Left renal cortex interstitium (tissue), 4 donors: ENCODE measurements around the gene TFEB. TPM values are rescaled to one million over a fixed set of nuclear protein-coding genes. Genes with fewer than 3 reads are reported as not detected.

Experiments
- DNase-seq, 4 donors: peaks; one replicate each; pipeline ENCODE4 v3.0.0-alpha.2; 2013; ENCODE audit warnings: low read depth in 4 of 4, low spot score in 2 of 4, missing footprints in 1 of 4
- polyA plus RNA-seq, 4 donors: library from polyadenylated mRNA; unstranded; fragments of 120-200 nt; gene quantifications; one replicate each; pipeline ENCODE4 v1.2.1, GENCODE V29; 2013; ENCODE audit not compliant: insufficient read length in 4 of 4

TFEB gene
- 10 to 100 TPM in 2 of 4 donors, 1 to 10 TPM in 2; 7.6 to 11.5 (median 10.2) TPM for polyA plus RNA-seq

DNA sequence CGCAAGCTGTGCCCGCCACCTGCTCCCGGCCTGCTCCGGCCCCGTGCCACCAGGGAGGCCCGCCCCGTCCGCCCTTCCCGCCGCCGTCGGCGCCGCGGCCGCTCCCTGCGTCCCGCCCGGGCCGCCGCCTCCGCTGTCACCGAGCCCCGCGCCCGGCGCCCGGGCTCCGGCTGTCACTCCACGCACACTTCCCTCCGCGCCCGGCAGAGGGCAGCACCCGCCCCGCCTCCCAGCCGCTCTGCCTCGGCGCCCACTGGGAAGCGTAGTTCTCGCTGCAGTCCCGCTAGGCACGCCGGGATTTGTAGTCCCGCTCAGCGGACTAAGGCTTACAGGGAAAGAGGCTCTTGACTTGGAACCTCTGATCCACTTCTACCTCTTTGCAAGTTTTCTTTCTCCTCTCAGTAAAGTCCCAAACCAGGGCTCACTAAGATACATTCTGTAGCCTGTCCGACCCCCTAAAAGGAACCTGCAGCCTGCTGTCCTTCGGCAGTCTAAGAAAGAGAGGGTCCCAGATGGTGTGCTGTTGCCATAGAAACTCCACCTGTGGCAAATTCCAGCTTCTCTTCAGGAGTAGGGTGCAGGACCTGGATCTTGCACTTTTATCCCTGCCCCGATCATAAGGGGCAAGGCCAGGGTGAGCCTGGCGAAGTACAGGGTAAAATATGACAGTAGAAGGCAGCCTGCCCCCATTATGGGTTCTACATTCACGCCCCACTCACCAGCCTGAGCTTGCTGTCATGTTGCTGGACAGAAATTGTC, at the start of gene TFEB:
Gene TFEB (minus strand): TSS at position 182 of the 759 bp plus-strand sequence. CDS start 44,395 bp downstream, outside the sequence.
- peak in 3 of 4 donors; percentile 76 to 88 (median 81) for DNase-seq

DNA sequence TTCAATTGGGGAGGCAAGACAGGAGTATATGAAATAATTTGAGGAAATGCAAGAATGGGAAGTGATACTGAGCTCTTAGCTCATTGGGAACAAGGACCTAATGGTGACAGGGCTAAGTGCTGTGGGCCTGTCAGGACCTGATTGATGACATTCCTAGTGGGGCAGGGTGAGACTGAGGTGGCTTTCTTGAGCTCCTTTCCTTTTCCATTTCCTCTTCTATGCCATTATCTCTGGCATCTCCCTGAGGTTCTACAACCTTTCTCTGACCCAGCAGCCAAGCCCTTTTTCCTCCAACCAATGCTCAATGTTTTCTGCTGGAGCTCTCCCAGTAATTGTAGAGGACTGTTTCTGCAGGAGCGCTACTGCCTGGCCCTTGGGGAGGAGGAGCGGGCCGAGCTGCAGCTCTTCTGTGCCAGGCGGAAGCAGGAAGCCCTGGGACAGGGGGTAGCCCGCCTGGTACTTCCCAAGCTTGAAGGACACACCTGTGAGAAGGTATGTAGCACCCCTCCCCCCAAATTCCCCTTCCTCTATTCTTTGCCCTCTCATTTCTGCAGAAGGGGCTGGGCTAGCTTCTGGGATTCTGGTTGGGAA, 49.3 kb upstream of the TFEB start:
- no peak for DNase-seq

DNA sequence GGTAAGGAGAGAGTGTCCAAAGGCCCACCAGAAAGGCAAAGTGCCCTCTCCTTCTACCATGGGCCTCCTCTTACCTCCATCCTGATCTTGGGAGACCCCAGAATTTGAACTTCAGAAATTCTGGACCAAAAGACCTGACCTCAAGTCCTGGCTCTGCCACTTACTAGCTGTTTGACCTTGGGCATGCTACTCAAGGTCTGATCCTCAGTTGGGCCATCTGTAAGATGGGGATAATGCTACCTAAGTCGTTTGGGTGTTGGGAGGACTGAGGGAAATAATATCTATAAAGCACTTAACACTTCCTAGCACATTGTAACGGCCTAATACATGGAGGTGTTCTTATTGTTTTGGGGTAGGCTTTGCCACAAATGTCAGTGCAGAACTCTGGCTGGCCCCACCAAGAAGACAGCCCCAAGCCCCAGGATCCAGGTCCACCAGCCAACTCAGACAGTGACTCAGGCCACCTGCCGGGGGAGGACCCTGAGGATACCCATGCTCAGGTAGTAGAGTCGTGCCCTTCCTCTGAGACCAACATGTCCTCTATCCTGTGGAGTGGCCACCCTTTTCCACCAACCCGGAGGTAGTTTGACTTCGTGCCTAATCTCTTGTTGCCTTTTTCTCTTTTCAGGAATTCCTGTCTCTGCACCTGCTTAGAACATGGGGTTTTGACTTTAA, 47.8 kb upstream of the TFEB start:
- DNase-seq = no peak

DNA sequence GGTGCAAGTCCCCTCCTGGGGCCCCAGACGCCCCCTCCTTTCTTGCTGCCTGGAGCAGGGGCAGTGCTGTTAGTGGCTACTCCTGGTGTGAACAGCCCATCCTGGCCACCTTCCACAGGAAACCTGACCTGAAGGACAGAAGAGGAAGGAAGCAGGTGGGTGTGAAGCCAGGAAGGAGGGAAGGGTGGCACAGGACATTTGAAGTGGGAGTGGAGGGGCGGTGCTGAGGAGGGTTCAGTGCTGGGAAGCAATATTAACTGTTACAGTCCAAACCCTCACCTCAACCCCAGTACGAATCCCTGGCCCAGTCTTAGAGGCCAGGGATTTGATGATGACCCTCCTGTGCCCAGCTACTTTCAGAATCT, 45.9 kb upstream of the TFEB start:
- DNase-seq = no peak

DNA sequence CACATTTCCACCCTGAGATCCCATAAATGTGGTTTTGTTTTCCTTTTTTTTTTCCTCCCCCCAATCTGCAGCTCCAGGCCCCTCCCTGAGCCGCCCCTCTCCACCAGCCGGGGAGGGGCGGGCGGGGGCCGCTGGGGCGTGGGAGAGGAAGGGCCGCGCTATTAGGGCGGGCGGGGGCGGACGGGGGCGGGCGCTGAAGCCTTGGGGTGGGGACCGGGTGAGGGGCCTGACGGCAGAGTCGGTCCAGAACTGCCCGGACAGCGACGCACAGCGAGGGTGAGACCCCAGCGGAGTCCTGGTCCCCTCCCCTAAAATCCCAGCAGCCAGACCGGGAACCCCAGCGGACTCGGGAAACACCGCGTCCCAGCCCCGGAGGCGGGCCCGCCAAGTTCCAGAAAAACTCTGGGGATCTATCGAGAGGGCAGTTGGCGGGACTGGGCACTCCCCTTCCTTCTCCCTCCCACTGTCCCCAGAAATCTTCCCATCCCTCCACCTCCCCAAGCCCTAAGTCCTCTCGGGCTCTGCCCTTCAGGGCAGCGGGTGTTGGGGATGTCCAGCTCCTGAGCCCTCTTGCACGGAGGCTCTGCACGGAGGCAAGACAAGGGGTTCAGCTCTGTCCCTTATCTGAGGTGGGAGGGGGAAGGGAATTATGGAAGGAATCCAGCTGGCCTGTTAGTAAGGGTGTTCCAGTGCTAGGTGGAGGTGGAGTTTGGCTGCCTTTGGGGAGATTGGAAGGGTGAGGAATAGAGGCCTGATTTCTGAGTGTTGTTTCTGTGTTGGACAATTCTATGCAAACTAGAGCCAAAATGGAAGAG, 45.4 kb upstream of the TFEB start, which contains the start of gene PRICKLE4:
Gene PRICKLE4 (plus strand): TSS at position 232 of the 815 bp plus-strand sequence. CDS start 2,692 bp downstream, outside the sequence.
- DNase-seq = no peak

DNA sequence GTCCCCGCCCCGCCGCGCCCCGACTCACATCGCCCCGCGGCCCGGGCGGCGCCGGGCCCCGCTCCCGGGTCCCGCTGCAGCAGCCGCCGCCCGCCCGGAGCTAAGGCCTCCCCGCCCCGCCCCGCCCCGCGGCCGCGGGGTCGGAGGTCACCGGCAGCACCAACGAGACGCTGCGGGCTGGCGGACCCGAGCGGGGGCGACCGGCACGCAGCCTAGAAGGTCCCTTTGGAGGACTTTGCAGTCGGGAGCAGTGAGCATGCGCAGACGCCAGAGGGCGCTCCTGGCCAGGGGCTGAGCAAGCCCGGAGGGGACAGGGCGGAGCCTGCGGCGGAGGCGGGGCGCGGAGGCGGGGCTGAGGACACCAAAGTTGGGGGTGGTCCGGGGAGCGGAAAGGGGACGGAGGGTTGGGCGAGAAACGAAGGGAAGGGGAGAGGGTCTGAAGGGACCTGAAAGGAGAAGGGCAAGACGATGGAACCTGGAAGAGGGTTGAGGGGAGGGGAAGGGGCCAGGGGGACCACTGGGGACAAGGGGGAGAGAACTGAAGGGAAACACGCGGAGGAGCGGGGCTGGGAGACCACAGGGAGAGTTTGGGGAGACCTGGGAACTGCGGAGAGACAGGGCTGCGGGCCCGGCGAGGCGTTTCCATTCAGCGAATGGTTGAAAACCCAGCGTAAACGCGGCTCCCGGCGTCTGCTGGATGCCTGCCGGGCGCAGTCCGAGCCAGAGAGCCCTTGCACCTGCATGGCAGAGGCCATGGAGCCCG, 44.6 kb upstream of the TFEB start, which contains the start of gene FRS3:
Gene FRS3 (minus strand): TSS at position 113 of the 763 bp plus-strand sequence. CDS start 2,913 bp downstream, outside the sequence.
- peak; percentile 82 to 94 (median 90) for DNase-seq

DNA sequence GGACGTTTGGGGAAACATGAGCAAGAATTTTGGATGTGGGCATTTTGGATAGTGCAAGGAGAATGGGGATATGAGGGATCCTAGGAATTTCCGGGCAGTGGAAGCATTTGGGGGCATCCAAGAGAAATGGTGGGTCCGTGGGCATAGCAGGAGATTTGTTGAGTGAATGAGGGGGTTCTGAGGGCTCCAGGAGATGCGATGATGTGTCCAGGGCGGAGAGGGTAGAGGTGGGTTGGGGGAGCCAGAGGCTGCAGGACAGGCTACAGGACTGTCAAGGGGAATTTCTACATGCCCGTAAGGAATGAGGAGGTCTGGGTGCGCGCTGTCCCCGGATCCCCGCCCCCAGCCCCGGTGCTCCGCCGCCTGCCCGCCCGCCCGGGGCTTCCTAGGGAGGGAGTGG, 43.9 kb upstream of the TFEB start:
- no peak for DNase-seq

DNA sequence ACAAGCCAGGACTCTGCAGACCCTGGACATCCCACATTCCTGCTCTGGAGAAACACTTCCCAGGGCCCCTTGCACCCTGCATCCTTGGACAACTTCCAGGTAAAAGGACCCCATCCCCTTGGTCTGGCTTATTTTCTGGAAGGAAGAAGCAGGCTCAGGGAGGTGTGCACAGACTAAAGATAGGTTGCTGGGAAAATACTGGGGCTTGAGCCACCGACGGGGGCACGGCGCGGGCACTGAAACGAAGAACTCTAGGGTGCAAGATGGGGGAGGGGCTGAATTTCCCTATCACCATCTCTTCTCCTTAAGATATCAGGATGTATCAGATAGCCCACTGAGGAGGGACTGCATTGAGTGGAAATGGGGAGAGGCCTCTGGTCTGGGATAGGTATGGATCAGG, 43.5 kb upstream of the TFEB start:
- DNase-seq = no peak

DNA sequence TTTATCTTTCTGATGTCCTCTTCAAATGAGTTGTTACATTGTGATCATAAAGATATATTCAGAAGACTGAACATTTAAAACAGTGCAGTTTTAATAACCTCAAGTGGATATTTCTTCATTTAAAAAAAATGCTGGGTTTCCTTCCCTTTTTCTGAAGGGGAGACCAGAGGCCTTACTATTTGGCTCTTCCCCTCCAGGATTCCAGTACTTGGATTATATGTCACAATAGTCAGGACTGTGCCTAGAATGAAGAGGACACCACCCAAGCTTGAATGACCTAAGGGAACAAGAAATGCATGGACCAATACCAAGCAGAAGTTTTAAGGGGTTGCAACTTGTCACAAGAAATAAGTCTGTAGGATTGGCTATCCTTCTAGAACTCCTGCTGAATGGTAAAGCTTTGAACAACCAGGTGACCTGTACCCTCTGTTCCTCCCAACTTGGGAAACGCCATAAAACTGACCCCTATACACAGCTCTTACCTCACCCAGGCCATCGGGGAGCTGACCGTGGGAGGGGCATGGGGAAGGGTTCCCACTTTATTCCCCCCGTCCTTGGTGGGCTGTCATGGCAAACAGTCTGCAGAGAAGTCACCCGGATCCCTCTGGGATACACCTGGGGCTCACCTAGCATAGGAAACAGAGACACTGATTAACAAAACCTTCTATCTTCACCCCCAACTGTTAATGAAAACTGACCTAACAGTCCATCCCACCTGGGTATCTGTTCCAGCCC, 42.3 kb upstream of the TFEB start:
- no peak for DNase-seq

DNA sequence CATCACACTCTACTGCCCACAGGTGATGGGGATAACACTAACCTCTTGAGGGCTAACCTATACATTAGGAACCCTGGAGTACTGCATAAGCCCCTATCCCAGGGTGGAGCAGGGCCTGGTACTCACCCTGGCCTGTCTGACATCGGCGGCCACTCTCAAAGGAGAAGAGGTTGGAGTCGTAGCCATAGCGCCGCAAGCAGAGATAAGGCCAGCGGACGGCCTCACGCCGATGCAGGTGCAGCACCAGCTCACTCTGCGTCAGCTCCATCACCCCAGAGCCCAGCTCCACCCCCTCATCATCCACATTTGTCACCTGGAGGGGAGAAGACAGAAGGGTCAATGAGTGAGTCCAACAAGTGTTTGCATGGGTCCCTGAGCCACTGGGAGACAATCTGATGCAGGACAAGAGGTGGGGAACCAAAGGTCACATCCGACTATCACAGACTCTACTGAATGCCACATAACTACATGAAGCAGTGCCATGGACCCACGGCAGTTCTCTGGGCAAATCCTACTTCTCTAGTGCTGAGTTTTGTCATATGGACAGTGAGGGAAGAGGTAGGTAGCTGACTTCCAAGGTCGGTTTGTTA, 40.0 kb upstream of the TFEB start:
- DNase-seq = no peak

DNA sequence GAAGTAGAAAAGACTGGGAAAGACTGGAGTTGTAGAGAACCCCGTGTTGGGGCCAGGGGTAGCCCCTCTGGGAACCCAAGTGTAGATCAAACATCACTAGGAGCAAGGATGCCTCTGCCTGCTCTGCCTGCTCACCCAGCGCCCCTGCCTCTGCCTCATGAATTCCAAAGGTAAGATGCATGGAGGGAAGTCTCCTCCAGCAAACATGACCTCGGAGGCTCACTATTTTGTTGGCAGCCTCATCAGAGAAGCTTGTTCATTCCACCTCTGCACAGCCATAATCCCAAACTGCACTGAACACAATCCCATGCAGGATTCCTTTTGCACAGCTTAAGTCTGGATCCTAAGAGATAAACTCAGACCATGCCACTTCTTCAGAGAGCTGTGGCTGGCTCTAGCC, 39.4 kb upstream of the TFEB start:
- no peak for DNase-seq

DNA sequence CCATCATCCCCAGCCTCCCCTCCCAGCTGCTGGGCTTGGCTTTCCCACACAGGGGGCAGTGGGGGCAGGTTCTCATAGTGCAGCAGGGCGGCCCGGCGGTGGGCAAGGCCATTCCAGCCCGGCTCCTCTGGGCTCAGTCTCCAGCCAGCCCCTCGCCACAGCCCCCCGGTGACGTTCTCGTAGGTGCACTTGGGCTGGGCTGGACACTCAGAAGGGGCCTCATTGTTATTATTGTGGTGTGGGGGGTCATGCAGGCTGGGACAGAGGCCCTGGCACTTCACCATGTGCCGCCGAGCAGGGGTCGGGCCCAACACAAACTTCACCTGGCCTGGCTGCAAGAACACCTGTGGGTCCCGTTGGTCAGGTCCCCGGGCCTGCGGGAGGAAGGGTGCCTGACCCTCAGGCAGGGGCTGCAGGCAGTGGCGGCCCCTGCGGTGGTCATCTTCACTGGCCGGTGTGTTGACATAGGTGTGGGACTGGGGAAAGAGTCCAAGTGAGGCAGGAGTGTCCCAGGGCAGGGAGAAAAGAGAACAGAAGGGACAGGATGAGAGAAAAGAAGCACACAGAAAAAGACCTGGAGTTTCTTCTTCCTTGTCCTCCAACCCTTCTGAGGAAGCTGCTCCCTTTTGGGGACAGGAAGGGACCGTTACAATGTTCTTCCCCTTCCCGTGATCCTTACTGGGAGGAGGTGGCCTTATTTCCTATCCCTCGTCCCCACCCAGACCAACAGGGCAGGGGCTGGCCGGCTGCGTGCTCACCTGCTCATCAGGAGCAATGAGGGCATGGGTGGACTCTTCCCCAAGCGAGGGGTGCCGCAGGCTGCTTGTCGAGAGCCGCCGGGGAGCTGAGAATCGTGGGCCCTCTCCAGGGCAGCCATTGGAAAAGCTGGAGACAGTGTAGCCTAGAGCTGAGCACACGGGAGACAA, 35.9 kb upstream of the TFEB start:
- no peak for DNase-seq

DNA sequence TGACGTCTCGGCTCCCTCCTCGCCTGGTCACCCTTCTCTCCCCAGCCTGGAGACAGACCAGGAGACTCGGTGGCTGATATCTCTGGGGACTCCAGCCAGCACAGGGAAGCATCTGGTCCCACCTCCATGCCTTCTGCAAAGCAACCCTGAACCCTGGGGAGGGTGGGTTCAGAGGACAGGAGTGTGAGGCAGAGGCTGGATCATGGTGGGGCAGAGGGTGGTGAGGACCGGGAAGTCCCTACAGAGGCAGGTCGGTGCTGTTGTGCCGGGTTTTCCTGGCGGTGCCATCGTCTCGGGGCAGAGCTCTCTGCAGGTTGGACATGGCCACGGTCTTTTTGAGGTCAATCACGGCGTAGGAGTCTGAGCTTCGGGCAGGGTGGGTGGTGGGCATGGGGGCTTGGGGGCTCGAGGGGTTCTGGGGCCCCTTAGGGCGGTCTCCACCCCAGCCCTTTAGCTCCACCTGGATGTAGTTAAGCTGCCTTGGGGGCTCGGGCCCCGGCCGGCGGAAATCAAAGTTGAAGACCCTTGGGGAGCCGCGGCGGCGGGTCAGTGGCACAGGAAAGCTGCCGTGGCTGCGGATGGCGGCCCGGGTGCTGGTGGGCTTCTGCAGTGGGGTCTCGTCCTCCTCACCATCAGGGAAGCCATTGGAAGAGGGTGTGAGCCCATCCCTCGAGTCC, 35.1 kb upstream of the TFEB start:
- DNase-seq = no peak

DNA sequence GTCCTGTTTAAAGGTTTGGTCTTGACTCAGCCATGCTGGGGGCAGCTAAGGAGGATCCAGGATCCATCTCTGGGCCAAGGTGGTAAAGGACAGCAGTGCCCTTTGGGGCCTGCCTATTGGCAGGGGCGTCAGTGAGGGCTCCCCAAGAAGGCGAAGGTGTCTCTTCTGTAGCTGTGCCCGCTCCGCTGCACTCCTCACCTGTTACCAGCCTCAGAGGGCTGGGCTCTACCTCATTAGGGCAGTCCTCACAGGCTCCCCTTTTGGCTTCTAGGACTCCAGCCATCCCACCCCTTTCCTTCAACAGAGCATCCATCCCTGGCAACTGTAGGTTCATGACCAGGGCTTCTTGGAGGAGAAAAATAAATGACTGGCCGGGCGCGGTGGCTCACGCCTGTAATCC, 34.0 kb upstream of the TFEB start:
- DNase-seq = no peak

DNA sequence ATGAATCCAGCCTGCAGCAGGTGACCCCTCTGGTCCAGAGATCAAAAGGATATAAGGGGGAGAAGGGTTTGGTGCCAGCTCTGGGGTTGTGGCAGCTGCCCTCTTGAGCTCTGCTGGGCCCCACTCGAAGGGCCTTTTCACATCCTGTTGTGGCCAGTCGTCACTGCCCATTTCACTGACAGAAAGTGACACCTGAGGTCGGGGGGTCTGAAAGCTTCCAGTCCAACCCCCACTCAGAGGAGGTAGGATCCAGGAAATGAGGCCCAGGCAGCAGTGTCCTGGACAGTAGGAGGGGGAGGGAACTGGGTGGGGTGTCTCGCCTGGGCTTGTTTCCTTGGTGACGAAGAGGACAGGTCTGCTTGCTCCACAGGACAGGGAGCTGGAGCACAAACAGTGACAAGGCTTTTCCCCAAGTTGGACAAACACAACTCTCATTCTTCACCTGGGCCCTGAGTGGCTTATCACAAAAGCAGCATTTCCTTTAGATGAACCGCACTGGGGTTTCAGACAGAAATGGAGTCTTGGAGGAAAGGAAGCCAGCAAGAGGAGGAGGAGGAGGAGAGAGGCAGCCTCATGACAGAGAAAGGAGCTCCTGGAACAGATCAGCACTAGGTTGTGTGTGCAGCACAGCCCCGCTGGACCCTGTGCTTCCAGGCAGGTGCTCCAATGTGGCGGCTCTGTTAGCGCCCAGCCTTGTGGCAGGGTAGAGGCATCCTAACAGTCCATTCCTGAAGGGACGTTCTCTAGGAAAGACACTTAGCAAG, 33.3 kb upstream of the TFEB start:
- no peak for DNase-seq

DNA sequence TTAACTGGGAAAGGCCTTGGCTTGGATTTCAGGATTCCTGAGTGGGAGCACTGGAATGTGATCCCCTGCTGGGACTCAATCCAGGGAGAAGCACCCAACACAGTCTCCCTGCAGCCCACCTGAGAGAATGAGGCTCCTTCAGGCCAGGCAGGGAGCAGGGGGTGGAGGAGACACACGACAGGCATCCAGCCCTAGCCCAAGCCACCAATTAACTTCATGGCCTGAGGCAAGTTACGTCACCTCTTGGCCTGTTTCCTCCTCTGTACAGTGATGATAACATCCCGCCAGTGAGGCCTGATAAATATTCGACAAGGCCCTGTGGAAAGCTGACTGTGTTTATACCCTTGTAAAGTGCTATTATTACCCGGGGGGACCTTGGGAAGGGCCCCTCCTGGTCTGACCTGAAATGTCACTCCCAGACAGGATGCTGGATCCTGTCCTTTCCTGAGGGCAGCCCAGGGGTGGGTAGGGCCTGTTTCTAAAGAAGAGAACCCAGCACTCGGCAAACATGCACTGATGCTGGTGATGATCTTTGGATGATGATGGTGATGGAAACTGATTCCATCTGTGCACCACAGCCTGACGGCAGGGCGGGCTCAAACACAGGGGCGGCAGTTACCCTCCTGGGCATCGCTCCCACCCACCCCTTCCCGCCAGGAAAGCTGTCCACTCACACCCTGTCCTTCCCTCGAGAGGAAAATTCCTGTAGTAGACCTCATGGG, 31.9 kb upstream of the TFEB start:
- no peak for DNase-seq
